Mesenteric fat pad (tissue), 1 donor: Measurements from ENCODE around the gene TUBGCP4. TPM values are rescaled to one million over a fixed set of nuclear protein-coding genes. Genes with fewer than 3 reads are reported as not detected.

ENCODE experiments used
- total RNA-seq: library from RNA; stranded (reverse); fragmentation: NEBNext Ultra II Directional; extraction: Animal tissue kit (Norgen Biotek cat#: 25700); gene quantifications from one replicate; pipeline ENCODE4 v1.2.1, GENCODE V29; 2021
- donor health status: DM: yes; HTN: yes; CAD: no.

TUBGCP4 gene
- total RNA-seq, 1 donor from 2014 or later: 13.5 TPM

Other genes starting within 250 kb of the TUBGCP4 start
- 25.2 TPM for gene TMEM62, start 237.5 kb upstream of the TUBGCP4 start, total RNA-seq
- 56.3 TPM for gene CCNDBP1, start 185.7 kb upstream of the TUBGCP4 start, total RNA-seq
- 2.8 TPM for gene EPB42, start 150.1 kb upstream of the TUBGCP4 start, total RNA-seq
- gene TGM5, start 104.2 kb upstream of the TUBGCP4 start, total RNA-seq: 0.45 TPM
- gene TGM7, start 68.8 kb upstream of the TUBGCP4 start, total RNA-seq: not detected
- gene LCMT2, start 40.5 kb upstream of the TUBGCP4 start, total RNA-seq: 9.5 TPM
- gene ZSCAN29, start 58 bp upstream of the TUBGCP4 start, total RNA-seq: 24.3 TPM
- 44.8 TPM for gene TP53BP1, start 122.1 kb downstream of the TUBGCP4 start, total RNA-seq
- 13.8 TPM for gene MAP1A, start 146.5 kb downstream of the TUBGCP4 start, total RNA-seq
- 63.5 TPM for gene PPIP5K1, start 219.1 kb downstream of the TUBGCP4 start, total RNA-seq
- 2.2 TPM for gene CKMT1B, start 222.9 kb downstream of the TUBGCP4 start, total RNA-seq
- gene STRC, start 247.7 kb downstream of the TUBGCP4 start, total RNA-seq: 0.10 TPM